Spinal cord (tissue), 10 donors: ENCODE data around the gene DERL3. TPM values are rescaled to one million over a fixed set of nuclear protein-coding genes. Genes with fewer than 3 reads are reported as not detected.

Source experiments
- DNase-seq, 6 donors: peaks; one replicate each; pipeline versions ENCODE4 v3.0.0 to v3.0.0-alpha.2; 2013 to 2015; ENCODE audit warnings: low spot score in 6 of 6, low read depth in 4 of 6
- H3K27ac ChIP-seq: one replicate; pipeline ENCODE4 v1.5.1; 2013; ENCODE audit warnings: low read depth, low read length, control low read depth
- H3K27me3 ChIP-seq: one replicate; pipeline ENCODE4 v1.6.1; 2013; ENCODE audit warnings: low read length; ENCODE audit not compliant: control insufficient read depth, insufficient read depth
- H3K36me3 ChIP-seq: one replicate; pipeline ENCODE4 v1.6.1; 2013; ENCODE audit warnings: low read length; ENCODE audit not compliant: control insufficient read depth, insufficient read depth
- H3K4me1 ChIP-seq: one replicate; pipeline ENCODE4 v1.6.1; 2013; ENCODE audit warnings: low read length; ENCODE audit not compliant: control insufficient read depth, insufficient read depth
- H3K4me3 ChIP-seq: one replicate; pipeline ENCODE4 v1.5.1; 2013; ENCODE audit warnings: low read depth, low read length, control low read depth
- H3K9me3 ChIP-seq: one replicate; pipeline ENCODE4 v1.6.1; 2013; ENCODE audit warnings: low read length; ENCODE audit not compliant: control insufficient read depth, insufficient read depth
- WGBS: methylation state at CpG from one replicate; pipeline ENCODE4 v1.1.5; 2013; ENCODE audit warnings: missing lambda C conversion rate; ENCODE audit not compliant: insufficient coverage; 5-methylcytosine and 5-hydroxymethylcytosine counted together
- polyA plus RNA-seq, 2 donors: library from polyadenylated mRNA; unstranded; fragments of 120-200 nt; gene quantifications; one replicate each; pipeline ENCODE4 v1.2.1, GENCODE V29; 2013; ENCODE audit not compliant: insufficient read length in 2 of 2
- total RNA-seq, 2 donors: library from RNA; depleted of rRNA in 1 of 2; stranded (reverse); fragments of 120-200 nt in 1 of 2; fragments of >200 nt in 1 of 2; gene quantifications; one replicate each; pipeline versions ENCODE4 v1.2.3 to v1.2.4, GENCODE V29; 2013 to 2014
- donor health status: healthy.

DERL3 gene
- total and polyA plus RNA-seq, 4 donors = 0.50 to 5.3 (median 4.0) TPM

- no peaks in the 10 kb centered on the region for H3K9me3 ChIP-seq
- peaks cover 58% of the 10 kb centered on the region for H3K4me1 ChIP-seq
- no peaks in the 10 kb centered on the region for H3K27me3 ChIP-seq
- H3K36me3 ChIP-seq = peaks cover 20% of the 10 kb centered on the region
- DNase-seq = no peak
- H3K27ac ChIP-seq = no peak overlapping the region
- H3K4me3 ChIP-seq = no peak overlapping the region
- 63% methylated on average over 5 of the region's 5 CpGs for WGBS
Observed at GRCh38 chr22:23841292-23841691, 2.5 kb upstream of the DERL3 start.

GRCh38 chr22:23840026-23840425 is 1.2 kb upstream of the DERL3 start:
- Histone ChIP-seq H3K27me3 (no peaks in the 10 kb centered on the region), H3K4me3 (no peak overlapping the region), H3K4me1 (peaks cover 52% of the 10 kb centered on the region), H3K9me3 (no peaks in the 10 kb centered on the region), H3K36me3 (peaks cover 33% of the 10 kb centered on the region), H3K27ac (no peak overlapping the region)
- 98% methylated on average over 7 of the region's 7 CpGs for WGBS
- no peak for DNase-seq

DNA sequence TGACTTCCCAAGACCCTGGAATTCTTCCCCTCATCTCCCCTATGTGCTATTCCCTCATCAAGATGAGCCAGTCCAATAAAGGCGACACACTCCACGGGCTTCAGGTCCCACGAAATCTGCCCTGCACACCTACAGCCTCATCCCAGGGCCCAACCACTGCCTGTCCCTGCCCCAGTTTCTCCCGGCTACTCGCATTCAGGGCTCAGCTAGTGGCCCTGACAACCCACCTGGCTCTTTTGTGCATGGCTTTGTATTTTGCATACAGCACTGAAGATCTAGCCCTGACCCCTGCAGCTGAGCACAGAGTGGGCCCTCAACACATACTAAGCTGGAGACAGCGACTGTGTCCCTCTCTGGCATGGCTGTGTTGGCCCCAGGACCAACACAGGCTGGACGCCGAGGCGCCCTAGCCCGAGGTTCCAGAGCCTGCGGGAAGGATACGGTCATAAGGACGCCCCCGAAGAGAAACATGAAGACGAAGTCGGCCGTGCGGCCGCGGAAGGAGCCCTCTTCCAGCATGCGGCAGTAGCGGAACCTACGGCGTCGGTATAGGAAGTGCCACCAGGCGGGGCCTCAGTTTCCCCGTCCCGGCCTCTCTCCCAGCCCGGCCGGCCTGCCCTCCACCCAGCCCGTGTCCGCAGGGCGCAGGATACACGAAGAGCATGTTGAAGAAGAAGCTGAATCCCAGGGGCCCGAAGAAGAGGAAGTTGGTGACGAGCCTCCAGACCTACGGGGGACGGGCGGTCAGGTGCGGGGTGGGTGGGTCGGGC is 710 bp downstream of the DERL3 start:
- 13% methylated on average over 41 of the region's 41 CpGs for WGBS
- Histone ChIP-seq H3K27ac (no peak overlapping the region), H3K36me3 (peaks cover 52% of the 10 kb centered on the region), H3K4me1 (peaks cover 62% of the 10 kb centered on the region), H3K27me3 (no peaks in the 10 kb centered on the region), H3K9me3 (no peaks in the 10 kb centered on the region), H3K4me3 (peak overlapping the region; percentile 44)
- DNase-seq = no peak

GRCh38 chr22:23837496-23837859 is 1.3 kb downstream of the DERL3 start:
- no peaks in the 10 kb centered on the region for H3K27me3 ChIP-seq
- peaks cover 59% of the 10 kb centered on the region for H3K36me3 ChIP-seq
- no peaks in the 10 kb centered on the region for H3K9me3 ChIP-seq
- DNase-seq = no peak
- peaks cover 65% of the 10 kb centered on the region for H3K4me1 ChIP-seq
- H3K4me3 ChIP-seq = no peak overlapping the region
- no peak overlapping the region for H3K27ac ChIP-seq
- WGBS = 76% methylated on average over 12 of the region's 12 CpGs

GRCh38 chr22:23836692-23837495 is 1.9 kb downstream of the DERL3 start:
- 65% methylated on average over 7 of the region's 12 CpGs for WGBS
- H3K4me1 ChIP-seq = peaks cover 60% of the 10 kb centered on the region

DNA sequence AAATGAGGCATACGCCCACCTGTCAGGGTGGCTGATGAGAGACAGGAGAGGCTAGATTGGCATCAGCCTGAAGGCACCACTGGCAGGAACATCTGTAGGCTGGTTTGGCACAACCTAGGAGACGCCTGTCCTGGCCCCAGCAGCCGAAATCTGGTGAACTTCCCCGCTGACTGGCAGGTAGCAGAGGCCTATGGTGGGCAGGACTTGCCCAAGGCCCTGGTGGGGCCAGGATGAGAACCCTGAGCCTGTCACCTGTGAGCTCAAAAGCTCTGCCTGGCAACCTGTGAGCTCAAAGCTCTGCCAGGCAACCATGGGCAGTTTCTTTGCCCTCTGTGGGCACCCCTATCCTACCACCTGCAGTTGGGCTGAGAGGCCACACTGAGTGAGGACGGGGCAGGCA is 2.5 kb downstream of the DERL3 start:
- no peaks in the 10 kb centered on the region for H3K27me3 ChIP-seq
- no peak for DNase-seq
- H3K4me1 ChIP-seq = peaks cover 54% of the 10 kb centered on the region
- H3K27ac ChIP-seq = no peak overlapping the region
- H3K4me3 ChIP-seq = no peak overlapping the region
- no peaks in the 10 kb centered on the region for H3K9me3 ChIP-seq
- 75% methylated on average over 5 of the region's 5 CpGs for WGBS
- H3K36me3 ChIP-seq = peaks cover 71% of the 10 kb centered on the region

More at GRCh38 chr22:23836692-23837495, 1.9 kb downstream of the DERL3 start:
- no peak overlapping the region for H3K27ac ChIP-seq
- peaks cover 64% of the 10 kb centered on the region for H3K36me3 ChIP-seq
- H3K27me3 ChIP-seq = no peaks in the 10 kb centered on the region
- DNase-seq = no peak
- no peaks in the 10 kb centered on the region for H3K9me3 ChIP-seq
- no peak overlapping the region for H3K4me3 ChIP-seq

DNA sequence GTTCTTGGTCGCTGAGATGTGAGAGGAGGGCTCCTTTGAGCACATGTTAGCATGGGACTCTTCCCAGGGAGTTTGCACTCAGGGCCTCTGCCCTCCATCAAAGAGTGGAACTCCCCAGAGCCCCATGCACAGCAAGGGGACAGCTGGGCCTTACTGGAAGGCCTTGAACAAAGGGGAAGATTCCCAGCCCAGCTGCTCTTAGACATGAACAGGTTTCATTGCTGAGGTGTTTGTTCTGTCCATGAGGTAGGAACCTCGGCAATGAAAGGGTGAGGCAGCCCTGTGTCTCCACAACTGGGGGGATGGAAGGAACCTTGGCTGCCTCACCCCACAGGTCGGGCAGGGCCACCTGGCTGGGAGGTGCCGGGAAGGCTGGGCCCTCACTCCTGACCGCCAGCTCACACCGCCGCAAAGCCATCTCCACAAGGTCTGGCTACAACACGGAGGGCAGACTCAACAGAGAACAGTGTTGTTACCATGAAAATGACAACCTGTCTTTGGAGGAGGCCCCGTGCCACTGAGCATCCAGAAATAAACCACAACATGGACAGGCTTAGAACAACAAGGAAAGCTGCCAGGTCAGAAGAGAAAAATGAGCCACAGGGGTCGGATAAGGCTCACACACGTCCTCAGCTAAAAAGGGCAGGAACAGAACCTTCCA is 3.2 kb downstream of the DERL3 start:
- no peak overlapping the region for H3K4me3 ChIP-seq
- H3K27me3 ChIP-seq = no peaks in the 10 kb centered on the region
- peaks cover 73% of the 10 kb centered on the region for H3K36me3 ChIP-seq
- no peak overlapping the region for H3K27ac ChIP-seq
- H3K4me1 ChIP-seq = peaks cover 53% of the 10 kb centered on the region
- no peak for DNase-seq
- H3K9me3 ChIP-seq = no peaks in the 10 kb centered on the region
- 76% methylated on average over 11 of the region's 11 CpGs for WGBS

DNA sequence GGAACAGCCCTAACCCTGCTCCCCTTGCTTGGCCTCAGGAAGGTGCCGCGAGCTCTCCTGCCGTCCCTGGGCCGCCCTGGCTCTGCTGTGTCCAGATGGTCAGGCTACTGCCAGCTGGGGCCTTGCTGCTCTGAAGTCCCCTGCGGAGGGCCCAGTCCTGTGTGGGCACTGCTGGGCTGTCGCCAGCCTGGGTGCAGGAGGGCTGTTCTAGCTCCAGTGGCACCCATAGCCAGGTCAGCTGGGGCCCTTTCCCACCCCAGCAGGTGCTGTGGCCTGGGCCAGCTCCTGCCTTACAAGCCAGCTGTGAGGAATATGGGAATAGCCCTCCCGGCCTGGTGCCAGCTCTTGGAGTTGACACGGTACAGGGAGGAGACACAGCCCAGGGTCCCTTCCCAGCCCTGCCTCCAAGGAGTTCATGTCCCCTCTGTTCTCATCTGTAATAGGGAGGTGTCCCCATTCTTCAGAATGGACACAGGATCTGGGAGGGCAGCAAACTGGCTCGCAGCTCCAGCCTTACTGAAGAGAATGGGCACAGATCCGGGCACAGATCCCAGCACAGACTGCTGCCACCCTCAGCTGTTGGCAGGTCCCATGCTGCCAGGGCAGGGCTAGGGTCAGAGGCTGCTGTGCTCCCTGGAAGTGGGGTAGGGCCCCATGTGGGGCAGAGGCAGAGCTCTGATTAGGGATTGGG is 3.9 kb downstream of the DERL3 start:
- Histone ChIP-seq H3K27ac (no peak overlapping the region), H3K4me1 (peaks cover 53% of the 10 kb centered on the region), H3K27me3 (no peaks in the 10 kb centered on the region), H3K9me3 (no peaks in the 10 kb centered on the region), H3K4me3 (no peak overlapping the region), H3K36me3 (peaks cover 73% of the 10 kb centered on the region)
- DNase-seq = peak in 1 of 6 donors; percentile 57
- WGBS = 85% methylated on average over 8 of the region's 10 CpGs

DNA sequence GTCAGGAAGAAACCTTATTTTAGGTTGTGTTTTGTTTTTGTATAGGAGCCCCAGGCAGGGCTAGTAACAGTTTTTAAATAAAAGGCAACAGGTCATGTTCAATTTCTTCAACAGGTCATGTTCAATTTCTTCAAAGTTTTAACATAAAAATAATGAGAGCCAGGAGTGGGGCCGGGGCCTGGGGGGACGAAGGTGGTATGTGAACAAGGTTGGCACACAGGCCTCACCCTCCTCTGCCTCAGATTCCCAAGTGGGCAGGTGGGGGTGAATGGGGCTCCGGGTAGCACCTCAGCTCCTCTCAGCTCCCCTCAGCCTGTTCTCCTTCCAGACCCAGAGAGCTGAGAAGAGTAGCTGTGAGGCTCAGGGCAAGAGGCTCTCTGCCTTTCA is 4.4 kb downstream of the DERL3 start:
- Histone ChIP-seq H3K27me3 (no peaks in the 10 kb centered on the region), H3K36me3 (peaks cover 77% of the 10 kb centered on the region), H3K4me1 (peaks cover 51% of the 10 kb centered on the region), H3K9me3 (no peaks in the 10 kb centered on the region), H3K4me3 (no peak overlapping the region), H3K27ac (no peak overlapping the region)
- WGBS = no CpG with 5 or more reads among the region's 3 CpGs
- no peak for DNase-seq
